ENCODE results near the gene ZNF746.
A peak's percentile ranks its signal among the peaks of the same experiment; 100 is the strongest.

Gene ZNF746

GRCh38 chr7:149489391-149490024, 8.1 kb downstream of the ZNF746 start:
- DNase-seq, result no peak

- no peak for DNase-seq
Observed at GRCh38 chr7:149479568-149479967, 18.0 kb downstream of the ZNF746 start.

- DNase-seq, result no peak
Observed at GRCh38 chr7:149478754-149479153, 18.9 kb downstream of the ZNF746 start.

- DNase-seq, result no peak
Observed at GRCh38 chr7:149477494-149478443, 19.8 kb downstream of the ZNF746 start.

- DNase-seq, result no peak
Observed at GRCh38 chr7:149476791-149477190, 20.8 kb downstream of the ZNF746 start.

GRCh38 chr7:149475121-149476045, 22.2 kb downstream of the ZNF746 start:
- DNase-seq, result no peak

GRCh38 chr7:149474309-149475120, 23.1 kb downstream of the ZNF746 start:
- no peak for DNase-seq

- no peak for DNase-seq
Observed at GRCh38 chr7:149473251-149473650, 24.4 kb downstream of the ZNF746 start.

GRCh38 chr7:149471289-149471953, 26.2 kb downstream of the ZNF746 start:
- no peak for DNase-seq

- DNase-seq, result no peak
Observed at GRCh38 chr7:149469806-149470205, 27.8 kb downstream of the ZNF746 start.

GRCh38 chr7:149468208-149468607, 29.4 kb downstream of the ZNF746 start:
- peak; percentile 39 for DNase-seq

GRCh38 chr7:149467321-149467859, 30.2 kb downstream of the ZNF746 start:
- no peak for DNase-seq

GRCh38 chr7:149466364-149466763, 31.2 kb downstream of the ZNF746 start:
- DNase-seq, result no peak

GRCh38 chr7:149463500-149464161, 34.0 kb downstream of the ZNF746 start:
- DNase-seq, result no peak

GRCh38 chr7:149462101-149462520, 35.5 kb downstream of the ZNF746 start:
- no peak for DNase-seq

- peak; percentile 36 for DNase-seq
Observed at GRCh38 chr7:149460493-149461277, 36.9 kb downstream of the ZNF746 start, which contains the start of gene ZNF777. Gene ZNF777, minus strand, starts transcription at chr7:149461062. Its CDS starts 5,040 bp downstream, at chr7:149456022.

GRCh38 chr7:149459540-149460452, 37.8 kb downstream of the ZNF746 start:
- DNase-seq, result no peak

GRCh38 chr7:149459201-149459539, 38.4 kb downstream of the ZNF746 start:
- no peak for DNase-seq

- no peak for DNase-seq
Observed at GRCh38 chr7:149458235-149458634, 39.4 kb downstream of the ZNF746 start.

Measured in SHP77 treated with DMSO at 0.1 percent for 48 hours (cell line).